ENCODE results near the gene ATXN2L. TPM values are rescaled to one million over a fixed set of nuclear protein-coding genes. Genes with fewer than 3 reads are reported as not detected.

ATXN2L gene
- total and polyA plus RNA-seq, 10 donors, result 43.8 to 179 (median 147) TPM

- no peak for DNase-seq
- TF ChIP-seq POLR2A (IDR thresholded peaks at IDR 0.05), result no peak
- no peak for TF ChIP-seq POLR2AphosphoS5 (IDR thresholded peaks at IDR 0.05)
- no peak for TF ChIP-seq CTCF (IDR thresholded peaks at IDR 0.05 in 8 of 11, conservative IDR thresholded peaks at IDR 0.05 in 3 of 11)
- peaks cover 19 to 45% (median 33%) of the 10 kb centered on the region in 6 donors for H3K4me1 ChIP-seq
- peak overlapping the region; percentile 48 to 91 (median 80) for H3K4me3 ChIP-seq
- H3K27ac ChIP-seq, result peak overlapping the region; percentile 55 to 93 (median 90)
- H3K36me3 ChIP-seq, result peaks cover 0 to 32% (median 29%) of the 10 kb centered on the region in 6 donors
- no peaks in the 10 kb centered on the region for H3K27me3 ChIP-seq (replicated peaks in 1 of 7)
- intact Hi-C loops (cut with DNase I; ENCODE audit: low total_unique reads), result no loop called here
- H3K9me3 ChIP-seq, result no peaks in the 10 kb centered on the region
- 15 to 35% (median 26%) methylated on average over 4 to 5 of the region's 5 CpGs for WGBS, 5 donors
Measured at GRCh38 chr16:28846933-28847273, 24.1 kb downstream of the ATXN2L start.

GRCh38 chr16:28858421-28858820 lies 35.6 kb downstream of the ATXN2L start:
- DNase-seq, result no peak
- Histone ChIP-seq H3K4me1 (peaks cover 0 to 14% (median 8%) of the 10 kb centered on the region in 6 donors), H3K4me3 (no peak overlapping the region), H3K27me3 (replicated peaks in 1 of 7) (no peaks in the 10 kb centered on the region), H3K27ac (no peak overlapping the region), H3K36me3 (no peaks in the 10 kb centered on the region), H3K9me3 (no peaks in the 10 kb centered on the region)
- no peak for TF ChIP-seq CTCF (IDR thresholded peaks at IDR 0.05 in 8 of 11, conservative IDR thresholded peaks at IDR 0.05 in 3 of 11)
- TF ChIP-seq POLR2A (IDR thresholded peaks at IDR 0.05), result no peak
- no peak for TF ChIP-seq POLR2AphosphoS5 (IDR thresholded peaks at IDR 0.05)
- WGBS, 5 donors, result 92 to 98% (median 97%) methylated on average over 8 of the region's 8 CpGs
- intact Hi-C loops (cut with DNase I; ENCODE audit: low total_unique reads), result no loop called here

GRCh38 chr16:28859326-28859725 lies 36.5 kb downstream of the ATXN2L start:
- Histone ChIP-seq H3K36me3 (no peaks in the 10 kb centered on the region), H3K4me3 (no peak overlapping the region), H3K4me1 (peaks cover 1 to 18% (median 13%) of the 10 kb centered on the region in 6 donors), H3K27ac (no peak overlapping the region), H3K9me3 (no peaks in the 10 kb centered on the region), H3K27me3 (replicated peaks in 1 of 7) (no peaks in the 10 kb centered on the region)
- intact Hi-C loops (cut with DNase I; ENCODE audit: low total_unique reads), result no loop called here
- whole genome bisulfite sequencing, 5 donors, result 75 to 94% (median 90%) methylated on average over 4 of the region's 4 CpGs
- TF ChIP-seq CTCF (IDR thresholded peaks at IDR 0.05 in 8 of 11, conservative IDR thresholded peaks at IDR 0.05 in 3 of 11) (no peak), POLR2AphosphoS5 (IDR thresholded peaks at IDR 0.05) (no peak), POLR2A (IDR thresholded peaks at IDR 0.05) (no peak)
- DNase-seq, result no peak

GRCh38 chr16:28863929-28864793 lies 41.4 kb downstream of the ATXN2L start:
- Histone ChIP-seq H3K4me3 (peak overlapping the region; percentile 75 to 94 (median 86)), H3K27ac (peak overlapping the region; percentile 91 to 96 (median 95)), H3K9me3 (no peaks in the 10 kb centered on the region), H3K27me3 (replicated peaks in 1 of 7) (no peaks in the 10 kb centered on the region), H3K4me1 (peaks cover 10 to 42% (median 29%) of the 10 kb centered on the region in 6 donors), H3K36me3 (peaks cover 0 to 36% (median 26%) of the 10 kb centered on the region in 6 donors)
- WGBS, 5 donors, result 4 to 5% (median 4%) methylated on average over 21 to 42 of the region's 42 CpGs
- peak; percentile 77 for DNase-seq
- intact Hi-C loops (cut with DNase I; ENCODE audit: low total_unique reads), result no loop called here
- TF ChIP-seq POLR2AphosphoS5 (IDR thresholded peaks at IDR 0.05) (no peak), CTCF (IDR thresholded peaks at IDR 0.05 in 8 of 11, conservative IDR thresholded peaks at IDR 0.05 in 3 of 11) (no peak), POLR2A (IDR thresholded peaks at IDR 0.05) (no peak)

All from spleen (tissue), 11 donors.